Measurements from ENCODE around the gene SAT1. TPM values are rescaled to one million over a fixed set of nuclear protein-coding genes. Genes with fewer than 3 reads are reported as not detected.

Gene SAT1
- total RNA-seq, 1 experiment from 2014 or later: 55.2 TPM

- Mint-ChIP-seq H3K36me3 (ENCODE audit: insufficient read depth in 1 of 3, low read depth in 3 of 3) (no peaks in the 10 kb centered on the region), H3K27ac (no peak overlapping the region), H3K4me3 (no peak overlapping the region; a peak in 1 of 5 replicates), H3K9me3 (no peaks in the 10 kb centered on the region), H3K27me3 (ENCODE audit: low read depth) (no peaks in the 10 kb centered on the region), H3K4me1 (peaks cover 7 to 9% of the 10 kb centered on the region in 2 experiments)
- H2BK120ac ChIP-seq (ENCODE audit: low read depth, low read length, poor library complexity, severe bottlenecking): no peak overlapping the region
- H3K4ac ChIP-seq (ENCODE audit: low read depth, low read length): no peak overlapping the region
- no peak overlapping the region for H3K14ac ChIP-seq (ENCODE audit: insufficient read depth, low read length)
- no peak overlapping the region for H3K9ac ChIP-seq (ENCODE audit: extremely low read depth, insufficient read length, low read length)
- no peak overlapping the region for H3K18ac ChIP-seq (ENCODE audit: insufficient read length, low read depth, low read length)
- H4K91ac ChIP-seq (ENCODE audit: insufficient read length, low read depth, low read length): no peak overlapping the region
- H3K27ac ChIP-seq (ENCODE audit: insufficient read length, low read depth, low read length): no peak overlapping the region
- no peak overlapping the region for H2BK20ac ChIP-seq (ENCODE audit: low read depth, low read length, poor library complexity, severe bottlenecking)
- H3K4me2 ChIP-seq (ENCODE audit: insufficient read depth, insufficient read length, low read length): no peak overlapping the region
- DNase-seq: no peak
- H3K27me3 ChIP-seq (ENCODE audit: insufficient read depth, low read length): no peaks in the 10 kb centered on the region
- WGBS (ENCODE audit: extremely low coverage, insufficient read length, low lambda C conversion rate): no CpG with 5 or more reads among the region's 9 CpGs
- H4K20me1 ChIP-seq (ENCODE audit: control insufficient read depth, insufficient read depth, insufficient read length): no peaks in the 10 kb centered on the region
- H3K56ac ChIP-seq (ENCODE audit: insufficient read length, low read depth, low read length): no peak overlapping the region
- no peak overlapping the region for H2BK12ac ChIP-seq (ENCODE audit: insufficient read length, low read depth, low read length)
- H2AK5ac ChIP-seq (ENCODE audit: insufficient read length, low read length): no peak overlapping the region
- H3K79me2 ChIP-seq (ENCODE audit: insufficient read depth, low read length): no peaks in the 10 kb centered on the region
- no peak overlapping the region for H2BK5ac ChIP-seq (ENCODE audit: insufficient read length, low read length)
- H3T11ph ChIP-seq (ENCODE audit: low read length): no peak overlapping the region
- no peak for TF ChIP-seq CTCF (conservative IDR thresholded peaks at IDR 0.05)
- H4K5ac ChIP-seq (ENCODE audit: insufficient read length, low read depth, low read length): no peak overlapping the region
- no peak overlapping the region for H3K23ac ChIP-seq (ENCODE audit: insufficient read length, low read depth, low read length)
- H3K23me2 ChIP-seq (ENCODE audit: insufficient read length, low read depth, low read length, poor library complexity, severe bottlenecking): no peaks in the 10 kb centered on the region
- H3K4me1 ChIP-seq (ENCODE audit: insufficient read depth, low read length): no peaks in the 10 kb centered on the region
- H2BK15ac ChIP-seq (ENCODE audit: low read depth, low read length): no peak overlapping the region
- H4K8ac ChIP-seq (replicated peaks; ENCODE audit: insufficient read length, low read depth, low read length): no peak overlapping the region
- H3K79me1 ChIP-seq (ENCODE audit: insufficient read depth, low read depth, low read length, poor library complexity, severe bottlenecking): no peaks in the 10 kb centered on the region
- no peaks in the 10 kb centered on the region for H3K9me3 ChIP-seq (ENCODE audit: control insufficient read depth, low read depth, low read length)
- no peak overlapping the region for H2AFZ ChIP-seq (ENCODE audit: low read length)
Measured at GRCh38 chrX:23805389-23805788, 22.4 kb downstream of the SAT1 start.

All from H9 (cell line).